Measurements from ENCODE around the gene NCKAP1.
"Not testable (repeated sequence)": the region's sequence is repeated elsewhere in the genome, so short reads cannot be mapped to it uniquely, and the experiment has no call there.

NCKAP1 gene

DNA sequence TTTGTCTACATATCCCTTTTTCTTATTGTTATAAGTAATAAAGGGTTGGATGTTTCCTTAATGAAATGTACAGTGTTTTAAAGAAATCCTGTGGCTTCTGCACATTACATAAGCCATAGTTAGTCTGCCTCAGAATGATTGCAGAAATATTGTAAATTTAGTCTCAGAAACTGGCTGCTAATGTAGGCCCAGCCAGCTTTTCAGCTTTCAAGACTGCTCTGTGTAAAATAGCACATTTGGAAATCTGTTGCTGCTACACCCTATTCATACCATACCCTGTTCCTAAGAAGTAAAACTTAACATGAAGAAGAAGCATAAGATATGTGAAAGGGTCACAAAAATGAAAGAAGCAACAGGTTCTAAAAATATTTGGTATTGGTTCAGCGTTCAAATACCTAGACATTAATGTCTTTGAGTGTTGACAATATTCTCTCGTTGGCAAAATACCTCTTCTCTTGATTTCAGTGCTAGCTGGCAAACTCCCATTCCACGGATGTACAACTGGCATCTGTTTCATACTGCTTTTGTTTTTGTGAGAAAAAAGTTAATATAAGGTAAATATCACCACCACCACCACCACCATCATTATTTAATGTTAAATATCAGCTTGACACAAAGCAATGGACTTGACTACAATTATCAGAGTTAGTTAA, 19.2 kb upstream of the NCKAP1 start:
- Histone ChIP-seq H2AFZ (ENCODE audit: low read depth, low read length) (no peak overlapping the region), H4K20me1 (ENCODE audit: insufficient read depth, low read length) (no peaks in the 10 kb centered on the region), H3K9ac (ENCODE audit: low read depth, low read length) (no peak overlapping the region), H3K4me1 (ENCODE audit: insufficient read depth, low read length) (no peaks in the 10 kb centered on the region), H3K36me3 (ENCODE audit: insufficient read depth, low read length) (no peaks in the 10 kb centered on the region), H3K4me2 (ENCODE audit: insufficient read depth, low read length) (no peak overlapping the region), H3K27ac (ENCODE audit: low read length) (no peak overlapping the region), H3K4me3 (ENCODE audit: low read depth in 1 of 2, low read length in 2 of 2) (no peak overlapping the region), H3K27me3 (ENCODE audit: insufficient read depth, low read length, poor library complexity) (no peaks in the 10 kb centered on the region), H3K9me3 (ENCODE audit: insufficient read depth, low read length, severe bottlenecking) (no peaks in the 10 kb centered on the region), H3K79me2 (ENCODE audit: insufficient read depth, low read length) (no peaks in the 10 kb centered on the region)
- no peak for ATAC-seq (ENCODE audit: insufficient read depth, low read depth)
- no peak for DNase-seq
- no peak for TF ChIP-seq EZH2 (IDR thresholded peaks at IDR 0.05; ENCODE audit: borderline replicate concordance, low read depth, low read length, severe bottlenecking)
- TF ChIP-seq, protein P1, sequence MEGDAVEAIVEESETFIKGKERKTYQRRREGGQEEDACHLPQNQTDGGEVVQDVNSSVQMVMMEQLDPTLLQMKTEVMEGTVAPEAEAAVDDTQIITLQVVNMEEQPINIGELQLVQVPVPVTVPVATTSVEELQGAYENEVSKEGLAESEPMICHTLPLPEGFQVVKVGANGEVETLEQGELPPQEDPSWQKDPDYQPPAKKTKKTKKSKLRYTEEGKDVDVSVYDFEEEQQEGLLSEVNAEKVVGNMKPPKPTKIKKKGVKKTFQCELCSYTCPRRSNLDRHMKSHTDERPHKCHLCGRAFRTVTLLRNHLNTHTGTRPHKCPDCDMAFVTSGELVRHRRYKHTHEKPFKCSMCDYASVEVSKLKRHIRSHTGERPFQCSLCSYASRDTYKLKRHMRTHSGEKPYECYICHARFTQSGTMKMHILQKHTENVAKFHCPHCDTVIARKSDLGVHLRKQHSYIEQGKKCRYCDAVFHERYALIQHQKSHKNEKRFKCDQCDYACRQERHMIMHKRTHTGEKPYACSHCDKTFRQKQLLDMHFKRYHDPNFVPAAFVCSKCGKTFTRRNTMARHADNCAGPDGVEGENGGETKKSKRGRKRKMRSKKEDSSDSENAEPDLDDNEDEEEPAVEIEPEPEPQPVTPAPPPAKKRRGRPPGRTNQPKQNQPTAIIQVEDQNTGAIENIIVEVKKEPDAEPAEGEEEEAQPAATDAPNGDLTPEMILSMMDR (IDR thresholded peaks at IDR 0.05; ENCODE audit: borderline replicate concordance, extremely low read depth, low read length, poor library complexity, severe bottlenecking), result no peak

DNA sequence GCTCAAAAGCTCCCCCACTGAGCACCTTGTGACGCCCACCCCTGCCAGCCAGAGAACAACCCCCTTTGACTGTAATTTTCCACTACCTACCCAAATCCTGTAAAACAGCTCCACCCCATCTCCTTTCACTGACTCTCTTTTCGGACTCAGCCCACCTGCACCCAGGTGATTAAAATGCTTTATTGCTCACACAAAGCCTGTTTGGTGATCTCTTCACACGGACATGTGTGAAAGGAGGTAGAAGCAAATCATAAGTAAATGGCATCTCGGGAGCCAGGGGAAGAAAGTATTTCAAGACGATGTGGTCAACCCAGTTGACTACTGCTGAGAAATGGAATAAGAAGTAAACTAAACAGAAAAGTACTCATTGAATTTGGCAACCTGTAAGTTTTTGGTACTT, 11.2 kb upstream of the NCKAP1 start:
- H3K27ac ChIP-seq (ENCODE audit: low read length), result no peak overlapping the region
- no peaks in the 10 kb centered on the region for H3K4me1 ChIP-seq (ENCODE audit: insufficient read depth, low read length)
- no peak overlapping the region for H3K9ac ChIP-seq (ENCODE audit: low read depth, low read length)
- H3K9me3 ChIP-seq (ENCODE audit: insufficient read depth, low read length, severe bottlenecking), result peaks cover 4% of the 10 kb centered on the region
- no peak overlapping the region for H2AFZ ChIP-seq (ENCODE audit: low read depth, low read length)
- no peak for TF ChIP-seq EZH2 (IDR thresholded peaks at IDR 0.05; ENCODE audit: borderline replicate concordance, low read depth, low read length, severe bottlenecking)
- TF ChIP-seq, protein P1 (IDR thresholded peaks at IDR 0.05; ENCODE audit: borderline replicate concordance, extremely low read depth, low read length, poor library complexity, severe bottlenecking), result no peak
- DNase-seq (no peak), ATAC-seq (ENCODE audit: insufficient read depth, low read depth) (no peak)
- no peak overlapping the region for H3K4me2 ChIP-seq (ENCODE audit: insufficient read depth, low read length)
- H3K79me2 ChIP-seq (ENCODE audit: insufficient read depth, low read length), result no peaks in the 10 kb centered on the region
- no peak overlapping the region for H3K4me3 ChIP-seq (ENCODE audit: low read depth in 1 of 2, low read length in 2 of 2)
- no peaks in the 10 kb centered on the region for H4K20me1 ChIP-seq (ENCODE audit: insufficient read depth, low read length)
- H3K27me3 ChIP-seq (ENCODE audit: insufficient read depth, low read length, poor library complexity), result no peaks in the 10 kb centered on the region
- H3K36me3 ChIP-seq (ENCODE audit: insufficient read depth, low read length), result no peaks in the 10 kb centered on the region

DNA sequence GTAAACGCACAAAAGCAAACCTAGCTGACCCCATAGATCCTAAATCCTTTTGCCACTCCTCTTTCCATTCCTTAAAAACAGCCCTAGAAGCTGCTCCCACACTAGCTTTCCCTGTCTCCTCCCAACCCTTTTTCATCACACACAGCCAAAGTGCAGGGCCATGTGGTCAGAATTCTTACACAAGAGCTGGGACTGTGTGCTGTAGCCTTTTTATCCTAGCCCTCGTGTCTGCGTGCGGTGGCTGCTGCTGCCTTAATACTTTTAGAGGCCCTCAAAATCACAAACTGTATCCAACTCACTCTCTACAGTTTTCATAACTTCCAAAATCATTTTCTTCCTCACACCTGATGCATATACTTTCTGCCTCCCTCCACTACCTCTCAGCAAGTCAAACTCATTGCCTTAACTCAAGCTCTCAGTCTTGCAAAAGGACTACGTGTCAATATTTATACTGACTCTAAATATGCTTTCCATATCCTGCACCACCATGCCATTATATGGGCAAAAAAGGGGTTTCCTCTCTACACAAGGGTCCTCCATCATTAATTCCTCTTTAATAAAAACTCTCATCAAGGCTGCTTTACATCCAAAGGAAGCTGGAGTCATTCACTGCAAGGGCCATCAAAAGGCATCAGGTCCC, 9.3 kb upstream of the NCKAP1 start:
- not testable (repeated sequence) for H3K27me3 ChIP-seq (ENCODE audit: insufficient read depth, low read length, poor library complexity); H3K36me3 ChIP-seq (ENCODE audit: insufficient read depth, low read length); H3K27ac ChIP-seq (ENCODE audit: low read length); H3K4me3 ChIP-seq (ENCODE audit: low read depth in 1 of 2, low read length in 2 of 2); H4K20me1 ChIP-seq (ENCODE audit: insufficient read depth, low read length); DNase-seq; H2AFZ ChIP-seq (ENCODE audit: low read depth, low read length); H3K4me2 ChIP-seq (ENCODE audit: insufficient read depth, low read length); H3K9ac ChIP-seq (ENCODE audit: low read depth, low read length); ATAC-seq (ENCODE audit: insufficient read depth, low read depth); H3K9me3 ChIP-seq (ENCODE audit: insufficient read depth, low read length, severe bottlenecking); H3K4me1 ChIP-seq (ENCODE audit: insufficient read depth, low read length); H3K79me2 ChIP-seq (ENCODE audit: insufficient read depth, low read length)

DNA sequence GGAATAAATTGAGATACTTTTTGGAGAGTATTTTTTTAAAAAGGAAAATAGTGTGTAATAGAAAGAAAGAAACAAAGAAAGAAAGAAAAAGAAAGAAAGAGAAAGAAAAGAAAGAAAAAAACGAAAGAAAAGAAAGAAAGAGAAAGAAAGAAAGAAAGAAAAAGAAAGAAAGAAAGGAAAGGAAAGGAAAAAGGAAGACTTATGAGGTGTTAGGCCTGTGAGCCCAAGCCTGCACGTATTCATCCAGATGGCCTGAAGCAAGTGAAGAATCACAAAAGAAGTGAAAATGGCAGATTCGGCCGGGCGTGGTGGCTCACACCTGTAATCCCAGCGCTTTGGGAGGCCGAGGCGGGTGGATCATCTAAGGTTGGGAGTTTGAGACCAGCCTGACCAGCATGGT, 5.3 kb upstream of the NCKAP1 start:
- not testable (repeated sequence) for H3K27ac ChIP-seq (ENCODE audit: low read length); H3K4me2 ChIP-seq (ENCODE audit: insufficient read depth, low read length); H3K27me3 ChIP-seq (ENCODE audit: insufficient read depth, low read length, poor library complexity); H3K36me3 ChIP-seq (ENCODE audit: insufficient read depth, low read length); H3K9me3 ChIP-seq (ENCODE audit: insufficient read depth, low read length, severe bottlenecking); DNase-seq; ATAC-seq (ENCODE audit: insufficient read depth, low read depth); H2AFZ ChIP-seq (ENCODE audit: low read depth, low read length); H3K4me3 ChIP-seq (ENCODE audit: low read depth in 1 of 2, low read length in 2 of 2); H4K20me1 ChIP-seq (ENCODE audit: insufficient read depth, low read length); H3K4me1 ChIP-seq (ENCODE audit: insufficient read depth, low read length); H3K79me2 ChIP-seq (ENCODE audit: insufficient read depth, low read length); H3K9ac ChIP-seq (ENCODE audit: low read depth, low read length)
